Measurements from ENCODE around the gene TCP11X1.
"Not testable (repeated sequence)": the region's sequence is repeated elsewhere in the genome, so short reads cannot be mapped to it uniquely, and the experiment has no call there.

GRCh38 chrX:102214986-102215385 is at the start of gene TCP11X1:
- not testable (repeated sequence) for TF ChIP-seq YY1 (IDR thresholded peaks at IDR 0.05; ENCODE audit: insufficient read depth, insufficient read length); SUZ12 (IDR thresholded peaks at IDR 0.05; ENCODE audit: extremely low read depth, insufficient read depth, insufficient read length)

Measured in NT2/D1 (cell line).